Uterus (tissue), 4 donors: Measurements from ENCODE around the gene DMD. TPM values are rescaled to one million over a fixed set of nuclear protein-coding genes. Genes with fewer than 3 reads are reported as not detected.
"Not testable (repeated sequence)": the region's sequence is repeated elsewhere in the genome, so short reads cannot be mapped to it uniquely, and the experiment has no call there.

Experiments
- DNase-seq, 2 donors: peaks; one replicate each; pipeline ENCODE4 v3.0.0-alpha.2; 2019 to 2020
- H3K27ac ChIP-seq, 2 donors: fragments of 200-600 bp; sonication (generic); 1 replicate in 1 of 2; 2 replicates in 1 of 2; pipeline ENCODE4 v1.5.1; 2016 to 2018
- H3K27me3 ChIP-seq, 2 donors: fragments of 200-600 bp; sonication (generic); one replicate each; pipeline ENCODE4 v1.5.1; 2018 to 2019; ENCODE audit warnings: control low read depth in 1 of 2
- H3K36me3 ChIP-seq, 2 donors: fragments of 200-600 bp; sonication (generic); one replicate each; pipeline ENCODE4 v1.5.1; 2019; ENCODE audit warnings: control low read depth in 1 of 2
- H3K4me1 ChIP-seq, 2 donors: fragments of 200-600 bp; sonication (generic); one replicate each; pipeline ENCODE4 v1.5.1; 2018 to 2019; ENCODE audit warnings: control low read depth in 1 of 2
- H3K4me3 ChIP-seq, 2 donors: fragments of 200-600 bp; sonication (generic); 1 replicate in 1 of 2; 2 replicates in 1 of 2; pipeline ENCODE4 v1.5.1; 2018 to 2019; ENCODE audit warnings: mild to moderate bottlenecking in 1 of 2
- H3K9me3 ChIP-seq, 2 donors: fragments of 200-600 bp; sonication (generic); one replicate each; pipeline ENCODE4 v1.5.1; 2019; ENCODE audit warnings: control low read depth in 1 of 2
- POLR2A ChIP-seq, 2 donors: fragments of 450-650 bp; IDR thresholded peaks; one replicate each; pipeline ENCODE4 v1.6.1; 2016; ENCODE audit warnings: antibody characterized with exemption in 2 of 2, mild to moderate bottlenecking in 1 of 2, moderate library complexity in 1 of 2
- intact Hi-C: fragments of 100-400 bp; cut with DNase I; formaldehyde crosslinking; loops from one replicate; pipeline ENCODE4 v1.15.1; 2023; ENCODE audit warnings: low total_unique reads
- total RNA-seq, 4 donors: library from RNA; depleted of rRNA in 3 of 4; stranded (reverse); fragments of >200 nt in 3 of 4; gene quantifications; one replicate each; pipeline versions ENCODE4 v1.1.0 to v1.2.4, GENCODE V29; 2014 to 2023
- TF ChIP-seq, protein P1 (sequence below), 4 experiments: fragments of 200-600 bp in 2 of 4; fragments of 450-650 bp in 2 of 4; sonication (generic) in 2 of 4; IDR thresholded peaks; one replicate each; pipeline ENCODE4 v1.5.1; 2016 to 2019; ENCODE audit warnings: antibody characterized with exemption in 4 of 4, mild to moderate bottlenecking in 2 of 4, moderate library complexity in 1 of 4
- donor health status: DM: yes; HTN: yes; CAD: no.

The DMD gene
- total RNA-seq, 4 donors from 2014 or later: 73.8 to 147 (median 97.8) TPM

DNA sequence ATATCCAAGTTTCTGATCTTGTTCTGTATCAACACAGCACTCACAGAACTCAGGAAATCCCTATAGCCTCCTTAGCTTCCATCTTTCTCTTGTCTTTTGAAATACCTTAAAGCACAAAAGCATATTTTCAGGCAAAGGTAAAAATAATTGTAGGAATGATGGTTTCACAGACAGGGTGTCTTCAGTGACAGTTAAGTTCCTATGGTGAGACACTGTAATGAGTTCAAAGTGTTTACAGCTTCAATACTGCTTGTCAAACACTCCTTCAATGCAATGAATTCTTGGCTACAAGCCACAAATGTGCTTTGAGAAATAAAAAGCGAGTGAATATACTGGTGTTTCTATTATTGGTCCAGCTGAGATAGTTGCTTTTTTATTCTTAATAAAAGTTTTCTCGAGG, 466.0 kb downstream of the DMD start:
- DNase-seq: no peak
- no peak overlapping the region for H3K4me3 ChIP-seq
- intact Hi-C loops: no loop called here
- no peaks in the 10 kb centered on the region for H3K9me3 ChIP-seq
- H3K4me1 ChIP-seq: peaks cover 0 to 6% of the 10 kb centered on the region in 2 donors
- no peaks in the 10 kb centered on the region for H3K36me3 ChIP-seq
- no peaks in the 10 kb centered on the region for H3K27me3 ChIP-seq
- no peak for TF ChIP-seq POLR2A (IDR thresholded peaks at IDR 0.05)
- TF ChIP-seq, protein P1, sequence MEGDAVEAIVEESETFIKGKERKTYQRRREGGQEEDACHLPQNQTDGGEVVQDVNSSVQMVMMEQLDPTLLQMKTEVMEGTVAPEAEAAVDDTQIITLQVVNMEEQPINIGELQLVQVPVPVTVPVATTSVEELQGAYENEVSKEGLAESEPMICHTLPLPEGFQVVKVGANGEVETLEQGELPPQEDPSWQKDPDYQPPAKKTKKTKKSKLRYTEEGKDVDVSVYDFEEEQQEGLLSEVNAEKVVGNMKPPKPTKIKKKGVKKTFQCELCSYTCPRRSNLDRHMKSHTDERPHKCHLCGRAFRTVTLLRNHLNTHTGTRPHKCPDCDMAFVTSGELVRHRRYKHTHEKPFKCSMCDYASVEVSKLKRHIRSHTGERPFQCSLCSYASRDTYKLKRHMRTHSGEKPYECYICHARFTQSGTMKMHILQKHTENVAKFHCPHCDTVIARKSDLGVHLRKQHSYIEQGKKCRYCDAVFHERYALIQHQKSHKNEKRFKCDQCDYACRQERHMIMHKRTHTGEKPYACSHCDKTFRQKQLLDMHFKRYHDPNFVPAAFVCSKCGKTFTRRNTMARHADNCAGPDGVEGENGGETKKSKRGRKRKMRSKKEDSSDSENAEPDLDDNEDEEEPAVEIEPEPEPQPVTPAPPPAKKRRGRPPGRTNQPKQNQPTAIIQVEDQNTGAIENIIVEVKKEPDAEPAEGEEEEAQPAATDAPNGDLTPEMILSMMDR (IDR thresholded peaks at IDR 0.05): no peak
- H3K27ac ChIP-seq: no peak overlapping the region

DNA sequence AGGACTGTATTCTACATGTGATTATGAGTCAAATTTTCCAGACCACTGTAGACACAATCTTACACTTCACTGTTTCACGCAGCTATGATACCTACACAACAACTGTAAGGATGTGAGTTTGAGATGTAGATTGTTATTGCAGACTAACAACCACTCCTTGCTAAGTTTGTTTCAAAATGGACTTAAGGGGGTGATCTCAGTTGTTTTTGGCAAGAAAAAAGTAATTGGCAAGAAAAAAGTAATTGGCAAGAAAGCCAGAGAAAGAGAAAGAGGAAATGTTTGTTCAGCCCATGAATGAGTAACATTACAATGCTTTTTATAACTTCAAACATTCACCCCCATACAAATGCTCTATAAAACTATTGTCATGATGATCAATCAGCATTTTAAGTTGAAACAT, 466.4 kb downstream of the DMD start:
- intact Hi-C loops: no loop called here
- TF ChIP-seq, protein P1 (IDR thresholded peaks at IDR 0.05): no peak
- no peak for TF ChIP-seq POLR2A (IDR thresholded peaks at IDR 0.05)
- no peak overlapping the region for H3K27ac ChIP-seq
- no peaks in the 10 kb centered on the region for H3K9me3 ChIP-seq
- H3K4me3 ChIP-seq: no peak overlapping the region
- peaks cover 0 to 6% of the 10 kb centered on the region in 2 donors for H3K4me1 ChIP-seq
- H3K36me3 ChIP-seq: no peaks in the 10 kb centered on the region
- DNase-seq: no peak
- H3K27me3 ChIP-seq: no peaks in the 10 kb centered on the region

DNA sequence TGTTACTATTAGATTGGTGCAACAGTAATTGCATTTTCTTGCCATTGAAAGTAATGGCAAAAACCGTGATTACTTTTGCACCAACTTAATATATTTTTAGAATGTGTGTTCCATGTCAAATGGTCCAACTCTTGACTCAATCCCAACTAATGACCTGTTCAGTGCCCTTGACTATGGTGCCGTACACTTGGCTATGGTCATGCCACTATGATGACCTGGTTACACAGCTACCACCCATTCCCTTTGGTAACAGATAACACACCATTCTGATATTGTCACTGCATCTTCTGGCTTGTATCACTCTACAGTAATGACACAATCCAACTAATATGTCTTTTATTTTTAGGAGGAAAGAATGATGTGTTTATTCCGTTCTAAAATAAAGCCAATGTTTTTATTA, 469.4 kb downstream of the DMD start:
- H3K27ac ChIP-seq: no peak overlapping the region
- H3K4me1 ChIP-seq: peaks cover 0 to 6% of the 10 kb centered on the region in 2 donors
- DNase-seq: no peak
- TF ChIP-seq POLR2A (IDR thresholded peaks at IDR 0.05): no peak
- TF ChIP-seq, protein P1 (IDR thresholded peaks at IDR 0.05): no peak
- no peaks in the 10 kb centered on the region for H3K27me3 ChIP-seq
- intact Hi-C loops: no loop called here
- H3K4me3 ChIP-seq: no peak overlapping the region
- H3K9me3 ChIP-seq: no peaks in the 10 kb centered on the region
- no peaks in the 10 kb centered on the region for H3K36me3 ChIP-seq

DNA sequence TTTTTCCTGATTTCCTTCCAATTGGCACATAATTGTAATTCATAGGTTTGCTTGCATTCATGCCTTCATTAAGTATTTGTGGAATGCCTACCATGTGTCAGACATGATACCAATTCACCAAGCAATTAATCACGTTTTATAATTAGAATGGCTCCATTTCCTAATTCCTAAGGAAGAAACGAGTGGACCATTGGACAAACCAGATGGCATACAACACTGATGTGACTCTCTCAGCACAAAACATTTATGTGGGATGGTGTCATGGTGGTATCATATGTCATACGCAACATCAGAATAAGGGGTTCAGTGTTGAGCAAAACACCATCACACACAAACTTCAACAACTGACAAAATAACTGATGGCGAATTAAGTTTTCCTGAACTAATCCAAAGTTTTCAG, 502.8 kb downstream of the DMD start:
- H3K9me3 ChIP-seq: no peaks in the 10 kb centered on the region
- no peaks in the 10 kb centered on the region for H3K36me3 ChIP-seq
- TF ChIP-seq, protein P1 (IDR thresholded peaks at IDR 0.05): no peak
- no peak for TF ChIP-seq POLR2A (IDR thresholded peaks at IDR 0.05)
- H3K27me3 ChIP-seq: no peaks in the 10 kb centered on the region
- no peak overlapping the region for H3K27ac ChIP-seq
- no peaks in the 10 kb centered on the region for H3K4me1 ChIP-seq
- no peak for DNase-seq
- no peak overlapping the region for H3K4me3 ChIP-seq
- intact Hi-C loops: no loop called here

- H3K27ac ChIP-seq, H3K27me3 ChIP-seq, H3K36me3 ChIP-seq, DNase-seq, intact Hi-C loops, H3K4me1 ChIP-seq, H3K4me3 ChIP-seq, H3K9me3 ChIP-seq: not testable (repeated sequence)
These were observed 506.0 kb downstream of the DMD start for GRCh38 chrX:32705385-32705784.

- H3K4me1 ChIP-seq: no peaks in the 10 kb centered on the region
- H3K36me3 ChIP-seq: no peaks in the 10 kb centered on the region
- DNase-seq: no peak
- TF ChIP-seq POLR2A (IDR thresholded peaks at IDR 0.05): no peak
- TF ChIP-seq, protein P1 (IDR thresholded peaks at IDR 0.05): no peak
- no peak overlapping the region for H3K4me3 ChIP-seq
- intact Hi-C loops: no loop called here
- H3K27me3 ChIP-seq: no peaks in the 10 kb centered on the region
- H3K27ac ChIP-seq: no peak overlapping the region
- no peaks in the 10 kb centered on the region for H3K9me3 ChIP-seq
These were observed 524.0 kb downstream of the DMD start for GRCh38 chrX:32687379-32687778.
